GM12801 (cell line): ENCODE data around the gene LRRC31.

Experiments
- TF ChIP-seq, protein P1 (sequence below): IDR thresholded peaks from one replicate; pipeline ENCODE4 v1.5.1; 2011; ENCODE audit warnings: control low read depth; ENCODE audit not compliant: insufficient read length; ENCODE audit errors: extremely low read depth

The LRRC31 gene

DNA sequence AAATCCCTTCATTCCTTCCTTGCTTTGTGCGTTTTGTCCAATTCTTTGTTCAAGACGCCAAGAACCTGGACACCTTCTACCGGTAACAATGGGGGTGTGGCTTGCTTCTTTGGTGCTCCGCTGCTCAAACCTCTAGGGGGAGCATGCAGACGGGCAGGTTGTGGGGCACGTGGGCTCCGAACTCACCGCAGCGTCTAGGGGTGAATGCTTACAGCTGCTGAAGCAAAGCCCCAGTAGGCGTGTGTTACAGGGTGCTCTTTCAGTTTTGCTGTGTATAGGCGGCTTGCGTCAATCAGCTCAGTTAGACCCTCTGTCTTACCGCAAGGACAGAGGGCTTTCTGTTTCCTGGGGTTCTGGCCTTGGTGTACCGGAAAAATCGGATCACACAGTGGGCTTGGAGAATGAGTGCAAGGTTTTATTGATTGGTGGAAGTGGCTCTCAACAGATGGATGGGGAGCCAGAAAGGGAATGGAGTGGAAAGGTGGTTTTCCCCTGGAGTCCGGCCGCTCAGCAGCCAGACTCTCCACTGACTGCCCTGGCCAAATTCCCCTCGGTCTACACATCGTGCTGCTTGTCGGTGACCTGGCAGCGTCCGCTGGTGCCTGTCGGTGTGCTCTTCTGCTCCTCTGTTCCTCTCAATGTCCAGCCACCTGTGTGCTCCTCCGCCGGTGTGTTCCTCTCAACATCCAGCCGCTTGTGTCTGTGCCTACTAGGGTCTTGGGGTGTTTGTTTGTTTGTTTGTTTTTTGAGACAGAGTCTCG is 55.8 kb downstream of the LRRC31 start:
- TF ChIP-seq, protein P1, sequence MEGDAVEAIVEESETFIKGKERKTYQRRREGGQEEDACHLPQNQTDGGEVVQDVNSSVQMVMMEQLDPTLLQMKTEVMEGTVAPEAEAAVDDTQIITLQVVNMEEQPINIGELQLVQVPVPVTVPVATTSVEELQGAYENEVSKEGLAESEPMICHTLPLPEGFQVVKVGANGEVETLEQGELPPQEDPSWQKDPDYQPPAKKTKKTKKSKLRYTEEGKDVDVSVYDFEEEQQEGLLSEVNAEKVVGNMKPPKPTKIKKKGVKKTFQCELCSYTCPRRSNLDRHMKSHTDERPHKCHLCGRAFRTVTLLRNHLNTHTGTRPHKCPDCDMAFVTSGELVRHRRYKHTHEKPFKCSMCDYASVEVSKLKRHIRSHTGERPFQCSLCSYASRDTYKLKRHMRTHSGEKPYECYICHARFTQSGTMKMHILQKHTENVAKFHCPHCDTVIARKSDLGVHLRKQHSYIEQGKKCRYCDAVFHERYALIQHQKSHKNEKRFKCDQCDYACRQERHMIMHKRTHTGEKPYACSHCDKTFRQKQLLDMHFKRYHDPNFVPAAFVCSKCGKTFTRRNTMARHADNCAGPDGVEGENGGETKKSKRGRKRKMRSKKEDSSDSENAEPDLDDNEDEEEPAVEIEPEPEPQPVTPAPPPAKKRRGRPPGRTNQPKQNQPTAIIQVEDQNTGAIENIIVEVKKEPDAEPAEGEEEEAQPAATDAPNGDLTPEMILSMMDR: no peak

DNA sequence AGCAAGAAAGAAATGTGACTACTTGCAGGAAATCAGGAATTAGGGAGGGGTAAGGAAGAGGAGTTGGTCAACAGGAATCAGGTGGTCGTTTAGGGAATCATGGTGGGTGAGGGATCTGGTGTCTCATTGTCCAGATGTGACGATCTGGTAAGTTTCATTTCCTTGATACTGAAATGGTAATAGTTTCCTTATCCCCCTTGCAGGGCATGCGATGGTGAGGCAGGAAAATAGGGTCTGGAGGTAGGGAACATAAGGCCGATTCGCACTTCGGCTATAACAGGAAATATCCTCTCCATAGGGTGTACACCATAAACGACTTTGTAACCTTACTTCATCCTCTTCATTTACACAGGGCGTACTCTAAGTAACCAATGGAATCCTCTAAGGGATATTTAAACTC is 56.5 kb downstream of the LRRC31 start:
- TF ChIP-seq, protein P1: no peak

DNA sequence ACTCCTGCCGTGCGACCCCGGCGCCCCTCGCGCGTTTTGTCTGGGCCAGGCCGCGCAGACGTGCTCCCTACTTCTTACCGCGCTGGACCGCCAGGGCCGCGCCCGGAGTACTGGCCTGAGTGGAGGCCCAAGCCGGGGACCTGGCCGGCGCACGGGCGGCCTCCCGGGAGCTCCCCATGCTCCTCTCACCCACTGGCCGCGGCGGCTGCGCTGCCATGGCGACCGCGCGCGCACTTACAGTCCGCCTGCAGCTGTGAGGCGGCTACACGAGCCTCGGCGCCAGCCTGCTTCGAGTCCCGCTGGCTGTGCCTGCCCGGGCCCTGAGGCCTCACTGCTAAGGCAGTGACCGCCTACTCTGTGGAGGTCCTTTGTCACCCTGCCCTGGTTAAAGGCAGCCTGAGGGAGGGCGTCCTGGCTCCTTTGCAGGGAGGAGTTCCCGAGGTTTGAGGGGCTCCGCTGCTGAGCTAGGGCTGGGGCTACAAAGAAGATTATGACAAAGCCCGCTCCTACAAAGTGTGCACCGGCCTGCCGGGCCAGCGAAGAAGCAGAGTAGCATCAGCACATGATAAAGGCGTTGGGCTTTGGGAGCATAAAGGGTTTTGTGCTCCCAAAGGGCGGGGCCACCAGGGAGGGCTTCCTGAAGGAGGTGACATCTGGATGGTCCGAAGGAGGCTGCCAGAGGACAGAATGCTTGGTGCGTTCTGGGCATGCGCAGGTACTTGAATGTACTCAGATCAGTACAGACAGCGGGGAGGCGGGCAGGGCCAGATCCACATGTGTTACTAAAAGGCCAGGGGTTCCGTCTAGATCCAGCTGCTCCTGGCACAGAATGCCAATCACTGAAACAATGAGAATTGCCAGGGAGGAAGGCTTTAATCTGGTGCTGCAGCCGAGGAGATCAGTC is 57.2 kb downstream of the LRRC31 start, which contains the start of the genes LRRC34 and LRRIQ4:
LRRC34 (minus strand) TSS at position 573 of the 904 bp plus-strand sequence; CDS start at position 217, 356 bp downstream.
LRRIQ4 (plus strand) TSS at position 539 of the 904 bp plus-strand sequence. CDS start 9,052 bp downstream, outside the sequence.
- TF ChIP-seq, protein P1: no peak

DNA sequence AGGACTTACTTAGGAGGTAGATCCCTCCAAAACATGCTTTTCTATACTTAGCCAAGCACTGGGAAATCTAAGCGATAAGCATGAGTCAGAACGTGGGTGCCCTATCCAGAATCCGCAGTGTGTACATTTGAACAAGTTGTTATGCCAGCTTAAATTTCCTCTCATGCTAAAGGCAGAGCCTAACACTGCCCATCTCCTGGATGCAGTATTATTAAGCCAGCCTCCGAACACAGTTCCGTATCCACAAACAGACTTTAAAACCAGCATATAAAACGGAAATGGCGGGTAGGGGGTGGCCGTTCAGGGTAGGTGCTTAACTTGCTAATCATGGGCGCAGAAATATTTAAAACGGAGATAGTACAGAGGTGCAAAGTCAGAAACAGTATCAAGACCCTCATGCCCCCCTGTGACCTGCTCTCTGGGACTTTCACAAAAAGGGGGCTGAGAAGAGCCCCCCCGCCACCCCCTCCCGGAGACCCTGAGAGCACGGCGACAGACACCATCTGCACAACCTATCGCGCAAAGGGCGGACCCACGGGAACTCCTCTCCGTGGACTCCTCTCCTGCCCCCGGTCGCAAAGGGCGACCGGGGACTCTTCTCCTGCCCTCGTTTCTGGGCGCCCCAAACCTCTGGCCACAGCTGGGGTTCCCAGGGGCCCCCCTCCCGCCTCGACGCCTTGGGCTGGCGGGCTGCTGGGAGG is 58.0 kb downstream of the LRRC31 start:
- TF ChIP-seq, protein P1: no peak

DNA sequence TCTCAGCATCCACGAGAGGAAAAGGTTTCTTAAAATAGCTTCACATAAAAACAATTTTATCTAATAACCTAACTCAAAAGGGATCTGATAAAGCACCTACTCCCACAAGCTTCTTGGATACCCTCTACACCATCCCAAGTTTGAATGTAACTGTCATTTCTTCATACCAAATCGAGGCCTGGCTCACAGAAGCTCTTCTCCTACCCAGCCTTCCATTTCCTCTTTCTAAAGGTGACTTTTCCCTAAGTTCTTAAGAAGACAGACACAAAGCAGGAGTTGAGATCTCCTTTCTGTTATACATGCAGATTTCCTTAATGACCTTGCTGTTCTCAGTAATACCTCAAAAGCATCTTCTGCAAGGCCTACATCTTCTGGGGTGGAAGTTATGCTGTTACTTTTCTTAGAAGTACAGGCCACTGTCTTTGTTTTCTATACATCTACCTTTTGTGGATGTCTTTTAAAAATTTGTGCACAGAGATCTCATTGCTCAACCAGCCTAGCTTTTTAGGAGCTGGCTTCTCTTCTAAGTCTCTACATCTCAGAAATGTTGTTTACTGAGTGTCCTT is 60.4 kb downstream of the LRRC31 start:
- TF ChIP-seq, protein P1: no peak

DNA sequence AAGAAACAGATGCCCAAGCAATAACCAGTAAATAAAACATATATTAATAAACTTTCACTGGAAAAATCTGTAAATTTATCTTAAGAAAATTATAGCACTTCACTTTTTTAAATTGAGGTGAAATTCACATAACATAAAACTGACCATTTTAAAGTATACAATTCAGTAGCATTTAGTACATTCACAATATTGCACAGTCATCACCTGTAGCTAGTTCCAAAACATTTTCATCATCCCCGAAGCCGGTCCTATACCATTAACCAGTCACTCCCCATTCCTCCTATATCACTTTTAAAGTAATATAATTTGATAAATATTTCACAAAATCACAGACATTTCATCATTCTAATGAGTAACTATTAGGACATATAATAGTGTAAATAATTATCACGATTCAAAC is 65.1 kb downstream of the LRRC31 start:
- TF ChIP-seq, protein P1: no peak

DNA sequence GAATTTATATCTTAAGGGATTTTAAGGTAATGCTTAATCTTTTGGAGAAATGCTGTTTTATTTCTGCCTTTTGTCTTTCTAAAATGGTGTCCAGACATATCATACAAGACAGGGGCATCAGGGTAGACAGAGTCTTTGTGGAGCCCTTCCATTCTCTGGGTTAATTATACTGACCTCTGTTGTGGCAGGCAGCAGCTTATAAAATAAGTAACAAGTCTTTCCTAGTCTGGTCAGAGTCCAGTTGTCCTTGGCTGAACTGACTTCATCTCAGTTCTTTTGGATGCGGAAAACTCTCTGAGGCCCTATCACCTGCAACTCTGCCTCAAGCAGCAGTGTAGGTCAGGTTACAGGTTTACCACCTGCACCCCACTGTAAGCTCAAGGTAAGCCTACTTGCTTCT is 77.4 kb downstream of the LRRC31 start:
- TF ChIP-seq, protein P1: no peak
